ENCODE data around the gene TMEM60. TPM values are rescaled to one million over a fixed set of nuclear protein-coding genes. Genes with fewer than 3 reads are reported as not detected.

TMEM60 gene
- total and polyA plus RNA-seq, 10 of the 15 experiments (the other 5 are each of a cell fraction or from before 2014, with no cell fraction given), result 13.2 to 94.2 (median 30.2) TPM

DNA sequence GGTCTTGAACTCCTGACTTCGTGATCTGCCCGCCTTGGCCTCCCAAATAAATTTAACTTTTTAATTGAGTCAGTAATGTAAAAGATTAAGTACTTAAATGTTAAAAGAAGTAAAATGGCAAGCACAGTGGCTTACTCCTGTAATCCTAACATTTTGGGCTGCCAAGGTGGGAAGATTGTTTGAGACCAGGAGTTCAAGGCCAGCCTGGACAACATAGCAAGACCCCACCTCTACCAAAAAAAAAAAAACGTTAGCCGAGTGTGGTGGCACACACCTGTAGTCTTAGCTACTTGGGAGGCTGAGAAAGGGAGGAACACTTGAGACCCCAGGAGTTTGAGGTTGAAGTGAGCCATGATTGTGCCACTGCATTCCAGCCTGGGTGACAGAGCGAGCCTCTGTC lies 26.4 kb upstream of the TMEM60 start (continued):
- TF ChIP-seq, protein P1, sequence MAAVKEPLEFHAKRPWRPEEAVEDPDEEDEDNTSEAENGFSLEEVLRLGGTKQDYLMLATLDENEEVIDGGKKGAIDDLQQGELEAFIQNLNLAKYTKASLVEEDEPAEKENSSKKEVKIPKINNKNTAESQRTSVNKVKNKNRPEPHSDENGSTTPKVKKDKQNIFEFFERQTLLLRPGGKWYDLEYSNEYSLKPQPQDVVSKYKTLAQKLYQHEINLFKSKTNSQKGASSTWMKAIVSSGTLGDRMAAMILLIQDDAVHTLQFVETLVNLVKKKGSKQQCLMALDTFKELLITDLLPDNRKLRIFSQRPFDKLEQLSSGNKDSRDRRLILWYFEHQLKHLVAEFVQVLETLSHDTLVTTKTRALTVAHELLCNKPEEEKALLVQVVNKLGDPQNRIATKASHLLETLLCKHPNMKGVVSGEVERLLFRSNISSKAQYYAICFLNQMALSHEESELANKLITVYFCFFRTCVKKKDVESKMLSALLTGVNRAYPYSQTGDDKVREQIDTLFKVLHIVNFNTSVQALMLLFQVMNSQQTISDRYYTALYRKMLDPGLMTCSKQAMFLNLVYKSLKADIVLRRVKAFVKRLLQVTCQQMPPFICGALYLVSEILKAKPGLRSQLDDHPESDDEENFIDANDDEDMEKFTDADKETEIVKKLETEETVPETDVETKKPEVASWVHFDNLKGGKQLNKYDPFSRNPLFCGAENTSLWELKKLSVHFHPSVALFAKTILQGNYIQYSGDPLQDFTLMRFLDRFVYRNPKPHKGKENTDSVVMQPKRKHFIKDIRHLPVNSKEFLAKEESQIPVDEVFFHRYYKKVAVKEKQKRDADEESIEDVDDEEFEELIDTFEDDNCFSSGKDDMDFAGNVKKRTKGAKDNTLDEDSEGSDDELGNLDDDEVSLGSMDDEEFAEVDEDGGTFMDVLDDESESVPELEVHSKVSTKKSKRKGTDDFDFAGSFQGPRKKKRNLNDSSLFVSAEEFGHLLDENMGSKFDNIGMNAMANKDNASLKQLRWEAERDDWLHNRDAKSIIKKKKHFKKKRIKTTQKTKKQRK (IDR thresholded peaks at IDR 0.05; ENCODE audit: low read depth, low read length), result no peak
- no peak for TF ChIP-seq CHD4 (IDR thresholded peaks at IDR 0.05)

DNA sequence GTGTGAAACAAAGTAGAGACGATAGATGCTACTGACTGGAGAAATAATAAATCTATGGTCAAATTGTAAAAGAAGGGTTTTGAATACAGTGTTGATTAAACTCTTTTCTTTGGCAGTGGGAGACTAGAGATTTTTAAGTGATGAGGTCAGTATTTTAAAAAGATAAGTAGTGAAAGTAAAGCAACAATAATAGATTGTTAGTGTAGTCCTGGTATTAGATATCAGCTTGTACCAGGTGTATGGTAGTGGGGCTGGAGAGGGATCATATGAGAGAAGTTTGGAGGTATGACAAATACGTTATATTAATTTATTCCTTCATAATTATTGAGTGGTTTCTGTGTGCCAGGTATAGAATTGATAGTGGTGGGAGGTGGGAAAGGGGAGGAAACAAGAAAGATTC lies 25.6 kb upstream of the TMEM60 start:
- H3K79me2 ChIP-seq (ENCODE audit: control insufficient read depth, insufficient read depth, low read length), result peaks cover 62% of the 10 kb centered on the region
- BruUV-seq (replicated peaks), result no TSS peak
- peak overlapping the region; percentile 50 for H3K4me2 ChIP-seq (ENCODE audit: control insufficient read depth, insufficient read depth)
- no peaks in the 10 kb centered on the region for H3K27me3 ChIP-seq (replicated peaks in 1 of 2; ENCODE audit: control insufficient read depth in 2 of 2, insufficient read depth in 2 of 2, low read length in 1 of 2)
- ChIA-PET RAD21 (ENCODE audit: unreplicated experiment) (no interaction called here), SMC1A (ENCODE audit: uncharacterized antibody, unreplicated experiment) (interaction anchor here (1.0 to 1.2 kb wide), 3 partner anchors 10 to 14 kb away, joined by 3 to 4 read pairs (median 4); no protein-coding TSS in a partner anchor), CTCF (interaction anchor here (1.1 kb wide), 1 partner anchor 12 kb away, joined by 3 read pairs; no protein-coding TSS in a partner anchor), POLR2A (interaction anchor here (1.0 to 1.4 kb wide), 2 partner anchors 21 to 22 kb away, joined by 5 to 7 read pairs; no protein-coding TSS in a partner anchor)
- TF ChIP-seq NFIC (IDR thresholded peaks at IDR 0.05; ENCODE audit: low read depth, low read length), result 0 out of 2 replicates have a peak, but pooled peaks have one; percentile 0
- TF ChIP-seq ZBTB4 (CRISPR knock-in tag; IDR thresholded peaks at IDR 0.05), result no peak
- TF ChIP-seq MEF2A (IDR thresholded peaks at IDR 0.05; ENCODE audit: insufficient read depth, low read depth, low read length), result 0 out of 2 replicates have a peak, but pooled peaks have one; percentile 10
- FAIRE-seq (no peak), ATAC-seq (peak; percentile 67), DNase-seq (ENCODE audit: low read depth, low spot score) (no peak)
- WGBS (ENCODE audit: insufficient coverage, insufficient replicate concordance, low lambda C conversion rate, missing lambda C conversion rate), result 5% methylated on average over 2 of the region's 2 CpGs
- no peaks in the 10 kb centered on the region for H4K20me1 ChIP-seq (ENCODE audit: control insufficient read depth, insufficient read depth)
- in situ Hi-C loops (cut with MboI), result no loop called here
- peaks cover 5 to 6% of the 10 kb centered on the region in 2 experiments; a peak in 3 of 4 replicates for H3K36me3 ChIP-seq (ENCODE audit: control insufficient read depth in 2 of 2, insufficient read depth in 2 of 2, low read length in 1 of 2)
- peak overlapping the region; percentile 67 for H3K27ac ChIP-seq (ENCODE audit: control insufficient read depth, insufficient read depth)
- H3K9ac ChIP-seq (ENCODE audit: control insufficient read depth, insufficient read depth, low read length), result no peak overlapping the region
- H3K9me3 ChIP-seq (replicated peaks; ENCODE audit: control insufficient read depth, insufficient read depth, low read length), result peaks cover 51% of the 10 kb centered on the region
- H3K4me3 ChIP-seq, result no peak overlapping the region; the same call in 1 of the 2 replicates
- H3K4me1 ChIP-seq (ENCODE audit: control insufficient read depth, insufficient read depth, low read length), result peaks cover 18% of the 10 kb centered on the region
- no peak overlapping the region for H2AFZ ChIP-seq (ENCODE audit: control insufficient read depth, low read depth, low read length)
- intact Hi-C loops (cut with micrococcal nuclease; ENCODE audit: unreplicated experiment), result no loop called here
